T-helper 1 cell treated with Interleukin-12 subunit alpha and Interleukin-12 subunit beta and Interleukin-4 antibody, amounts not matched to agents 30 μg/mL and 1 μg/mL, for 36 hours (primary cell): ENCODE measurements around the gene CD8A.

Source experiments
- H3K27ac Mint-ChIP-seq: one replicate; pipeline ENCODE4 v1.8.0; 2021; ENCODE audit warnings: mild to moderate bottlenecking, mixed read lengths
- H3K27me3 Mint-ChIP-seq: one replicate; pipeline ENCODE4 v1.8.0; 2021; ENCODE audit warnings: low read depth, mixed read lengths
- H3K36me3 Mint-ChIP-seq: one replicate; pipeline ENCODE4 v1.8.0; 2021; ENCODE audit warnings: low read depth, mixed read lengths
- H3K4me1 Mint-ChIP-seq: one replicate; pipeline ENCODE4 v1.8.0; 2021; ENCODE audit warnings: low read depth, mixed read lengths
- H3K4me3 Mint-ChIP-seq: one replicate; pipeline ENCODE4 v1.8.0; 2021; ENCODE audit warnings: mild to moderate bottlenecking, moderate library complexity, mixed read lengths
- H3K9me3 Mint-ChIP-seq: one replicate; pipeline ENCODE4 v1.8.0; 2021; ENCODE audit warnings: mixed read lengths

The CD8A gene

DNA sequence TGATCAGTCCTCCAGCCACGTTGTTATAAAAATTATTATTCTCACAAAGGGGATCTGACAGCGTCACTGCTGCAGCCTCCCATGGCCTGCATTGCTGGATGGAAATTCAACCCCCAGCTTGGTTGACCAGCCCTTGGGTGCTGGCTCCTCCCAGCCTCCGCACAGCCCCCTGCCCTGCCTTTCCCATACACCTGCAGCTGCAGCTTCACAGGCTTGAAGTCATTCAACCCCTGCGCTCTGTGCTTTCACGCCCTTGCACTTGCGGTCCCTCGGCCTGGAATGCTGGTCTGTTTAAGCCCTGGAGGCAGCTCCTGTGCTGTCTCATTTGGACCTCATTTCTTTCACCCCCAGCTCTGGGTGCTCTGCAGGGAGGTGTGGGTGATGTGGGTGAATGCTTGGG is 860 bp upstream of the CD8A start:
- H3K36me3 Mint-ChIP-seq, result peaks cover 14% of the 10 kb centered on the region
- peaks cover 73% of the 10 kb centered on the region for H3K27me3 Mint-ChIP-seq
- peaks cover 39% of the 10 kb centered on the region for H3K4me1 Mint-ChIP-seq
- peaks cover 17% of the 10 kb centered on the region for H3K9me3 Mint-ChIP-seq
- no peak overlapping the region for H3K27ac Mint-ChIP-seq
- H3K4me3 Mint-ChIP-seq, result peak overlapping the region; percentile 68

DNA sequence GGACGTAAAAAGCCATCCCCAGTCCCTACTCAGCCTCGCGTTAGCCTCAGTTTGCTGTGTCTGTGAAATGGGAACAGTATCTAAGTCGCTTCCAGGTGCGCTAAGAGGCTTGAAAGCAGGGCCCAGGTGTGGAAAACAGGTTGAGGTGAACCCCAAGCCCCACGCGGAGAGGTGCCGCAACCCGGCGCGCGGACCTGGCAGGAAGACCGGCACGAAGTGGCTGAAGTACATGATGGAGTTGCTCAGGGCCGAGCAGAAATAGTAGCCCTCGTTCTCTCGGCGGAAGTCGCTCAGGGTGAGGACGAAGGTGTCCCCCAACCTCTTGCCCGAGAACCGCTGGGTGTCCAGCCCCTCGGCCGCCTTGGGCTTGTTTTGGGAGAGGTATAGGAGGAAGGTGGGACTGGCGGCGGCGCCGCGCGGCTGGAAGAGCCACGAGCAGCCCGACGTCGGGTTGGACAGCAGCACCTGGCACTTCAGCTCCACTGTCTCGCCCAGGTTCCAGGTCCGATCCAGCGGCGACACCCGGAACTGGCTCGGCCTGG is 508 bp downstream of the CD8A start:
- H3K27me3 Mint-ChIP-seq, result peaks cover 78% of the 10 kb centered on the region
- no peak overlapping the region for H3K27ac Mint-ChIP-seq

DNA sequence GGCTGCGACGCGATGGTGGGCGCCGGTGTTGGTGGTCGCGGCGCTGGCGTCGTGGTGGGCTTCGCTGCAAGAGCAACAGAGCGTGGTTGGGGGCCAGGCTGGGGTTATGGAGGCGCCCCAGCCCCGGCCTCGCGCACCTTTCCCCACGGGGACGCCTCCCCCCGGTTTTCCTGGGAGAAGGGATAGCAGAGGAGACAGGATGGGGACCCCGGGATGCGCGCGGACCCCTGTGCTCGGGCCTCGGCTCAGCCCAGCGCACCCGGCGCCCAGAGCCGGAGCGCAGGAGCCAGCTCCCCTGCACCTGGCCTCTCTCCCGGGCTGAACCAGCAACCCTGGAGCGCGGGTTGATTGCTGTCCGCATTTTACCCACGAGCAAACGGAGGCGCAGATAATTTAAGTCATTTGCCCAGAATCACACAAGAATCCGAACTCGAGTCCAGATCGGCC is 1.0 kb downstream of the CD8A start:
- peaks cover 34% of the 10 kb centered on the region for H3K4me1 Mint-ChIP-seq
- no peaks in the 10 kb centered on the region for H3K9me3 Mint-ChIP-seq
- peaks cover 76% of the 10 kb centered on the region for H3K27me3 Mint-ChIP-seq
- peak overlapping the region; percentile 69 for H3K4me3 Mint-ChIP-seq
- no peak overlapping the region for H3K27ac Mint-ChIP-seq
- peaks cover under 1% of the 10 kb centered on the region for H3K36me3 Mint-ChIP-seq

More for the DNA sequence above, 508 bp downstream of the CD8A start:
- Mint-ChIP-seq H3K4me3 (peak overlapping the region; percentile 69), H3K4me1 (peaks cover 39% of the 10 kb centered on the region), H3K9me3 (peaks cover 3% of the 10 kb centered on the region), H3K36me3 (peaks cover 5% of the 10 kb centered on the region)

DNA sequence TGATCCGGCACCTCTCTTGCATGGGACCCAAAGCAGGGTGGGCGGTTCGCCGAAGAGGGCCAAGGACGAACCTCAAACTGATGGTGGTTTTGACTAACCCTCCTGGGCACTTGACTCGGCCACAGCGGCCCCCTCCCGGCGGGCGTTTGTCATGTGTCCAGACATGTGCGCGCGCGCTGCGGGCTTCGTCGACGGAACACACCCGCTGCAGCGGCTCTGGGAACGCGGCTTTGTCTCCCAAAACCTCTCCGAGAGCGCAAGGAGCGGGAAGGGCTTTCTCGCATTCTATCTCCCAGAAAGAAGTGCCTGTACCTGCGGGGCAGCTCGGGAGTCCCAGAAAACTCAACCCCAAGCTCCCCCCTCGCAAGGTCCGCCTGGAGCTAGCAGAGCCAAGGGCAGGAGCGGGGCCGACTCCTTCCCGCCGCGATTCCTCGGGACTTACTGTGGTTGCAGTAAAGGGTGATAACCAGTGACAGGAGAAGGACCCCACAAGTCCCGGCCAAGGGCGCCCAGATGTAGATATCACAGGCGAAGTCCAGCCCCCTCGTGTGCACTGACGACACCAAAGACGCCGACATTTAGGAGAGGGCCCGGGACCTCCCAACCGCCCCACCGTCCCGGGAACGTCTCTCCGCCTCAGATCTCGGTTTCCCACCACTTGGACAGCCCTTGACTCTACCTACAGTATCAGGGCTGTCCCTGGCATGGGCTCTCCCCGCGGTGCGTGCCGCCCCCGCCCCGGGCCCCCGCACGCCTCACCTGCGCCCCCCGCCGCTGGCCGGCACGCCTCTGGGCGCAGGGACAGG is 1.6 kb downstream of the CD8A start:
- no peaks in the 10 kb centered on the region for H3K9me3 Mint-ChIP-seq
- H3K4me1 Mint-ChIP-seq, result peaks cover 30% of the 10 kb centered on the region
- H3K27ac Mint-ChIP-seq, result no peak overlapping the region
- no peaks in the 10 kb centered on the region for H3K36me3 Mint-ChIP-seq
- H3K4me3 Mint-ChIP-seq, result no peak overlapping the region
- H3K27me3 Mint-ChIP-seq, result peaks cover 73% of the 10 kb centered on the region

DNA sequence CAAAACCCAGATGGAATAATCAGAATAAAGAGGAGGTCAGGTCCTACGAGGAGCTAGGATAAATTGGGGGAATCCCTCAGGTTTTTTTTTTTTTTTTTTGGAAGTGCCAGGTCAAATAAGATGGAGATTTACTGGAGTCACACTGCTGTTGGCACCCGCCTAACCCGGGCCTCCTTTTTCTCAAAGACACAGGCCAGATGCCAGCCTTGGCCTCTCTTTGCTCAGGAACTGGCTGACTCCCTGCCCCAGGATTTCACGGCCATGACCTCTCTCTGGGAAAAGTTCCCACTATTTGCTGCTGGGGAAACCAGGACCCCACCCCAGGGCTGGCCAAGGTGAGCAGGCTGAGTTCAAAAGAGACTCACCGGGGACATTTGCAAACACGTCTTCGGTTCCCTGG is 2.5 kb downstream of the CD8A start:
- peaks cover 66% of the 10 kb centered on the region for H3K27me3 Mint-ChIP-seq

DNA sequence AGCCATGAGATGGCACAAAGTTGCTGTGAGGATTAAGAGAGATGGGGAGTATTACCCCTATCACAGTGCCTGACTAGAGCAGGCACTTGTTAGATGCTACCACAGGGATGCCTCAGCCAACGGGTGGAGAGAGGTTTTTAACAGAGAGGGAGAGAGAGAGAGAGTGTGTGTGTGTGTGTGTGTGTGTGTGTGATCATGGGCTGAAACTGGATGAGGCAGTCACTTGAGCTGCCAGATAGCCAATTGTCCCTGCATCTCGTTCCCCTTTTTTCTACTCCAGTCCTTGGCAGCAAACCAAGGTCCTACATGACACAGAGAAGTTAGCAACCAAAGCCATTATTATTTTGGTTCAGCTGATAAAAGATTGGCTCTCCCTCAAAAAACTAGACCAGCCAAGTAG is 3.0 kb downstream of the CD8A start:
- H3K9me3 Mint-ChIP-seq, result no peaks in the 10 kb centered on the region
- H3K36me3 Mint-ChIP-seq, result no peaks in the 10 kb centered on the region
- no peak overlapping the region for H3K4me3 Mint-ChIP-seq
- peaks cover 62% of the 10 kb centered on the region for H3K27me3 Mint-ChIP-seq
- peaks cover 17% of the 10 kb centered on the region for H3K4me1 Mint-ChIP-seq
- no peak overlapping the region for H3K27ac Mint-ChIP-seq

More for the DNA sequence above, 2.5 kb downstream of the CD8A start:
- Mint-ChIP-seq H3K4me3 (no peak overlapping the region), H3K4me1 (peaks cover 21% of the 10 kb centered on the region), H3K9me3 (no peaks in the 10 kb centered on the region), H3K27ac (no peak overlapping the region), H3K36me3 (no peaks in the 10 kb centered on the region)

DNA sequence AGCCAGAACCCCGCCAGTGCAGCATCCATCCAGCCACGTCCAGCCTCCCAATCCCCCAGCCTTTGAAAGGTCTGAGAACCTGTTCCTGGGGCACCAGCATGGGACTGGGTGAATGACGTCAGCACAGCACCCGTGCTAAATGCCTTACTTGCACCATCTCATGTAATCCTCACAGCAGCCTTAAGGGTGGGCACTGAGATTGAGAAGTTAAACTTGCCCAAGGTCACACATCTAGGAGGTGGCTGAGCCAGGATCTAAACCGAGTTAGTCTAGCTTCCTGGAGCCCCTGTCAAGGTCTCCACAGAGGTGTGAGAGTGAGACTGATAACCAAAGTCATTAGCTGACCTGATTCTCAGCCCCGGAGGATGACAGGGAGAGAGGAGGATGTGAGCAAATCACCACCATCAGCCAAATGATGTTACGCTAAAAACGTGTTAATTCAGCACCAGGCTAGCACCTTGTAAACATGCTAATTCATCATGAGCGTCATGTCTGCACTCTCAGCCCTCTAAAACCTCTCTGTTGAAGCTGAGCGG is 4.6 kb downstream of the CD8A start:
- H3K4me3 Mint-ChIP-seq, result no peak overlapping the region
- H3K9me3 Mint-ChIP-seq, result no peaks in the 10 kb centered on the region
- no peak overlapping the region for H3K27ac Mint-ChIP-seq
- peaks cover 55% of the 10 kb centered on the region for H3K27me3 Mint-ChIP-seq
- H3K36me3 Mint-ChIP-seq, result no peaks in the 10 kb centered on the region
- peaks cover 8% of the 10 kb centered on the region for H3K4me1 Mint-ChIP-seq

DNA sequence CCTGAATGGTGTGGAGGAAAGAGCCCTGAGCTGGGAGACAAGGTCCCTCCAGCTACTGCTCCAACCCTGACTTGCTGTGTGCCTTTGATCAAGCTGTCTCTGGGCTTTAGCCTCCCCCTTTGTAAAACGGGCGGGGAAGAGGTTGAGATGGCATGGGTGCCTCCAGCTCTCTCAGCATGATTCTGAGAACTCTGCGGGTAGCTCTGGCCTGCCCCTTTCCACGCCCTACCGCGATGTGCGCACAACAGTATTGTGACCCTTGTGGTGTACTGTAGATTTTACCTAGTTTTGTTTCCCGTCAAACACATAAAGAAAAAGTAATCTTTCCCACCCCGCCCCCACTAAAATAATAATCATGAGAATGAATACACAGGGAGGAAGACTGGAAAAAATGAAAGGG is 5.3 kb downstream of the CD8A start:
- H3K4me1 Mint-ChIP-seq, result peaks cover 5% of the 10 kb centered on the region
- no peak overlapping the region for H3K27ac Mint-ChIP-seq
- H3K4me3 Mint-ChIP-seq, result no peak overlapping the region
- peaks cover 52% of the 10 kb centered on the region for H3K27me3 Mint-ChIP-seq
- no peaks in the 10 kb centered on the region for H3K9me3 Mint-ChIP-seq
- no peaks in the 10 kb centered on the region for H3K36me3 Mint-ChIP-seq

DNA sequence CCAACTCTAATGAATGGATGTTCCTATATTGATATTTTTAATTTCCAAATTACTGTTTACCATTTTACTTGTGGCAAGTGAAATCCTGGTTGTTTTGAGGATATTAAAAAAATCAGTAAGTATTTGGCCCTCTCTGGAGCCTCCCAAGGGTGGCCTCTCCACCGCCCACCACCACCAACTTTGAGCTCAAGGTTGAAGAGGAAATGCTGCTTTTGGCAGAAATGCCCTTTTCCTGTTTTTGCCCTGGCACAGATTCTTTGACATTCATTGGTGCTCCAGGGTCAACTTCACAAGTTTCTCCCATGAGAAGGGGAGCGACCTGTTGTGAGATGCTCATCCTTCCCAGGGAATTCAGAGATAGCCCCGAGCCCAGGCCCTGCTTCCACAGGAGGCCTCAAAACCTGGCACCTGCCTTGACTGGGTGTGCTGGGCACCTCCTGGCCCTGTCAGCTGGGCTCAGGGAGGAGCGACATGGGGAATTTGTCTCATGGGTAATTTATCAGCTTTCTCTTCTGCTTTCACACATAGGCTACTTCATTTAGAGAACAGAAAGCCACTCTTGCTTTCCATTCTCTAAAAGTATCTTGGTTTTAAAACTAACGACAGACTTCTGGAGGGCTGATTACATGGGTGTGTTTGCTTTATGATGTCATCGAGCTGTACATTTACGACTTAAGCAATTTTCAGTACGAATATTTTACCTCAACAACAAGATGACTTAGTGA is 6.9 kb downstream of the CD8A start:
- Mint-ChIP-seq H3K4me3 (no peak overlapping the region), H3K4me1 (peaks cover 2% of the 10 kb centered on the region), H3K27ac (no peak overlapping the region), H3K27me3 (peaks cover 39% of the 10 kb centered on the region), H3K36me3 (no peaks in the 10 kb centered on the region), H3K9me3 (no peaks in the 10 kb centered on the region)

DNA sequence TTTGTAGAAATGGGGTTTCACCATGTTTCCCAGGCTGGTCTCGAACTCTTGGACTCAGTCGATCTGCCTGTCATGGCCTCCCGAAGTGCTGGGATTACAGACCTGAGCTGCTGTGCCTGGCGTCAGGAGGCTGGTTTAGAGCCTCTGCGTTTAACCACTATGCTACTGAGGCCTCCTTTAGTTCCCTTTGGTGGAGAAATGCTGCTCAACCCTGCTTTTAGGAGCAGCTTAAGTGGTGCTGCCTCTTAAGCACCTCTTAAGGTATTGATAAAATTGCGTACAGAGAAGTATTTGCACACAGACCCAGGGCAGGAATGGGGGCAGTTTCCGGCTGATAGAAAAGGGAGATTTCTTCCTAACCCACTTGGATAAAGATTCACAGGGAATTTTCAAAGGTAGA is 8.0 kb downstream of the CD8A start:
- H3K27ac Mint-ChIP-seq, result no peak overlapping the region
- H3K9me3 Mint-ChIP-seq, result no peaks in the 10 kb centered on the region
- peaks cover 2% of the 10 kb centered on the region for H3K4me1 Mint-ChIP-seq

DNA sequence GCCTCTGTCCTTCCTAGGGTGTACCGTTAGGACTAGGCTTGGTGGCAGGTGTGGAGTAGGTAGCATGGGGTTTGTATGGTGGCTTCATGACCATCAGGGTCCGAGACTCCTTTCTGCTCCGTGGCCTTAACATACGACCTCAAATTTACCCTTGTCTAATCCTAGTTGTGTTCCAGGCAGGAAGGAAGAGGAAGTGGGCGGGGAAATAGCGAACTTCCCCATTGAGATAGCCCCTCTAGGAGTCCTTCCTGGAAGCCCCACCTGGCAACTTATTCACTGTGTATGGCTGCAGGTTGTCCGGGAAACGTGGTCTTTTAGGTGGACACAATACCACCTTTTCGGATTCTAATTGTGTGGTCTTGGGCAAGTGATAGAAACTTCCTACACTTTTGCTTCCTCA is 9.3 kb downstream of the CD8A start:
- Mint-ChIP-seq H3K9me3 (no peaks in the 10 kb centered on the region), H3K4me3 (no peak overlapping the region), H3K27me3 (peaks cover 20% of the 10 kb centered on the region), H3K27ac (no peak overlapping the region), H3K4me1 (peaks cover 2% of the 10 kb centered on the region), H3K36me3 (no peaks in the 10 kb centered on the region)

More for the DNA sequence above, 8.0 kb downstream of the CD8A start:
- Mint-ChIP-seq H3K27me3 (peaks cover 29% of the 10 kb centered on the region), H3K36me3 (no peaks in the 10 kb centered on the region), H3K4me3 (no peak overlapping the region)

DNA sequence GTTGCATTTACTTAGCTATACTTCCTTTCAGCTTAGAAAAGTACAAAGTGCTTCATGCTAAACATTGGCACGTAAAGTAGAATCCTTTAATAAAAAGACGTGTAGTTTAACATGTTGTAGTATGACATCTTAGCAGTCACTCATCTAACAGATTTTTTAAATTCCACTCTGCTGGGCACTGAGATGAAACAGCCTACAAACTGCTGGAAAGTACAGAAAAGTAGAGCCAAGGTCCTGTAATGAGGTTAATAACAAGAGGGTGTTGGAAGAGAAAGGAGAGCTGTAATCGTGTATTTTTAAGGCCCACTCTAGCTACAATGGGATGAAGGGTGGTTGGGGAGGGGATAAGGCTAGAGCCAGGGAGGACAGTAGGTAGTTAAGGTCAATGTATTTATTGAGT is 10.7 kb downstream of the CD8A start:
- Mint-ChIP-seq H3K4me3 (no peak overlapping the region), H3K27ac (no peak overlapping the region), H3K36me3 (no peaks in the 10 kb centered on the region), H3K4me1 (peaks cover 2% of the 10 kb centered on the region), H3K27me3 (peaks cover 6% of the 10 kb centered on the region), H3K9me3 (no peaks in the 10 kb centered on the region)

DNA sequence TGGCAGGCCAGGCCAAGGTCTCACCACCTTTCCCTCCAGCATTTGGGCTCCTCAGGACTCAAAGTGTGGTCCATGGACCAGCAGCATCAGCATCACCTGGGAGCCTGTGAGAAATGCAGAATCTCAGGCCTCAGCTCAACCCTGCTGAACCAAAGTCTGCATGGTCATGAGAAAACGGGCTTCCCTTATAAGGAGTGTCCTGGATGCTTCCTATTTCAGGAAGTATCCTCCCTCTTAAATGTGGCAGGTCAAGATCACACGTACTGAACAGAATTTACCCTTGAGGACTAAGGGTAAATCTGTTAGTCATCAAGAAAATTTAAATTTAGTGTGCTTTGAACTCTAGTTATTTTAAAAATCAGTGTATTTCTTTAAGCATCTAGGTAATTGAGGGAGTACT is 11.8 kb downstream of the CD8A start:
- Mint-ChIP-seq H3K36me3 (peaks cover 6% of the 10 kb centered on the region), H3K4me1 (no peaks in the 10 kb centered on the region), H3K9me3 (no peaks in the 10 kb centered on the region), H3K27ac (no peak overlapping the region), H3K4me3 (no peak overlapping the region), H3K27me3 (peaks cover 6% of the 10 kb centered on the region)

DNA sequence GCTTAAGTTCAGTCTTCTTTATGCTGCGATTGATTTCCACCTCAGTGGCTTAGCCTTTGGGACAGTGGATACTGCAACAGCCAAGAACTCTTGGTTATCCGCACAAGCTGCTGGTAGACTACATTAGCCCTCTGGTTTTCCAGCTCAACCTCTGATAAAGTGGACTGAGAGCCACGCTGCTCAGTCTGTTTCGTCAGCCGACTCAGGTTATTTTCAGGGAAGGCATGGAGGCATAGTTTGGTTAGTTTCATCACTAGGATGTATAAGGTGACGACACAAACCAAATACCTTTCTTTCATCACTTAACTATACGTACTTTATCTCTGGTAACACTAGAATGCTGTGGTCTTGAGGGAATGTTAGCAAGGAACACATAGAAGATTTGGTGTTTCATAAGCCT is 14.2 kb downstream of the CD8A start:
- H3K4me3 Mint-ChIP-seq, result no peak overlapping the region

More for the DNA sequence above, 14.2 kb downstream of the CD8A start:
- H3K27ac Mint-ChIP-seq, result no peak overlapping the region
- H3K9me3 Mint-ChIP-seq, result no peaks in the 10 kb centered on the region
- peaks cover 3% of the 10 kb centered on the region for H3K4me1 Mint-ChIP-seq
- no peaks in the 10 kb centered on the region for H3K27me3 Mint-ChIP-seq
- peaks cover 16% of the 10 kb centered on the region for H3K36me3 Mint-ChIP-seq
